NCI-H82 treated with DMSO at 0.1 percent for 48 hours (cell line): Measurements from ENCODE around the gene SLC37A1.
"Not testable (repeated sequence)": the region's sequence is repeated elsewhere in the genome, so short reads cannot be mapped to it uniquely, and the experiment has no call there.

Source experiments
- DNase-seq: peaks from one replicate; lab custom pipeline; 2025; ENCODE audit not compliant: unreplicated experiment; lab: John Stamatoyannopoulos, UW

SLC37A1 gene

DNA sequence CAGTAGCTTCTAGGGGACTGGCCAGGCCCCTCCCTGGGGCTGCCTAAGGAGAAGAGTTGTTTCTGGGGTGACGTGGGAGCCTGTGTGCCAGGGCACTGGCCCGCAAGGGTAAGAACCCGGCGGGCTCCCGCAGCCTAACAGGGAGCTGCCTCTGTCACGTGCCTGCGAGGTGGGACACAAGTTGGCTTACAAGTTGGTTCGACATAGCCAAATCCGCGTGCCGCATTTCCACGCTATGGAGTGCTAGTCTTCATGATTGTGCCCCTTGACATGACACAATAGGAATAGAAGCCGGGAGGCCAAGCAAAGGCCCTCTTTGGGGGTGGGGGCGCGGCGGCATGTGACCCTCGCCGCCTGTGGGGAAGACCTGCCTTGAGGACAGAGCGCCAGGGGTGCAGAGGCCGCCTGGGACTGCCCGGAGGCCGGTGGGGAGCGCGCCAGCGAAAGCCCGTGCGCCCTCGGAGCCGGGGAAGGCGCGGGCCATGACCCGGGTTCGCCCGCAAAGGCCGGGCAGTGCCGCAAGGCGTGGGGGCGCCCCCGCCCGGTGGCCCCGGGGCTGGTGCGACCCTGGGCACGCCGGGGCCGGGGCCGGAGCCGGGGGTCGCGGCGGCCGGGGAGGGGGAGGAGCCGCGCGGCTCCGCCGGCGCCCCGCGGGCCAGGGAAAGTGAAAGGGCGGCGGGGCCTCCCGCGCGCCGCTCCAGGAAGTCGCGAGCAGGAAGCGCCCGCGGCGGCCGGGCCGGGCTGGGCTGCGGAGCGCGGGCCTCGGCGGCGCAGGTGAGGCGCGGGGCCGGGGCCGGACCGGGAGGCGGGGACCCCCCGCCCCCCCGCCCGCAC is at the start of gene SLC37A1:
Gene SLC37A1 (plus strand): TSS at position 702 of the 834 bp plus-strand sequence. CDS start 4,603 bp downstream, outside the sequence.
- DNase-seq, result no peak

DNA sequence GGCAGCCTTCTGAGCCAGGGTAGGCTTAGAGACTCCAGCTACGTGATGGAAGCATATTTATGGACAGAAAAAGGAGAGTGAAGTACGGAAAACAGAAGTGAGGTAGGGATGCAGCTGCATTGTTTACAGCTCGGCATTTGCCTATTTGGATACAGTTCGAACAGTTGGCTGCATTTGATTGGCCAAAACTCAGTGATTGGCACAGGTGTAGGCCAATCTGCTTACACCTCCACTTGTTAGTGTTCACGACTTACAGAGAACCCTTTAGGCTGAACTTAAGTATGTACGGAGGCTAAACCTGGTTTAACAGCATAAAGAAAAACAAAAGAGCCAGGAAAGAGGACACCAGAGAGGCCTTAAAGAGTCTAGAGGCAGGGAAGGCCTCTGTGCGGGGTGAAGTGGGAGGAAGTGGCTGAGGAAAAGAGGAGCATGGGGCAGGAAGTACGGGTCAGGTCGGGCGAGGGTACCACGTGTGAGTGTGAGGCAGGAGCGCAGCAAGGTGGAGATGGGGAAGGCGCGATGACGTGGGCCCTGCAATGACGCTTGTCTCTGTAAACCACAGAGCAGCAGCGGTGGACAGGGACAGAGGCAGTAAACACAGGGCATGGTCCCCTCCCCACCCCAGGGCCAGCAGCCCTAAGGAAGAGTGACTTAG is 49.7 kb upstream of the SLC37A1 start:
- no peak for DNase-seq

DNA sequence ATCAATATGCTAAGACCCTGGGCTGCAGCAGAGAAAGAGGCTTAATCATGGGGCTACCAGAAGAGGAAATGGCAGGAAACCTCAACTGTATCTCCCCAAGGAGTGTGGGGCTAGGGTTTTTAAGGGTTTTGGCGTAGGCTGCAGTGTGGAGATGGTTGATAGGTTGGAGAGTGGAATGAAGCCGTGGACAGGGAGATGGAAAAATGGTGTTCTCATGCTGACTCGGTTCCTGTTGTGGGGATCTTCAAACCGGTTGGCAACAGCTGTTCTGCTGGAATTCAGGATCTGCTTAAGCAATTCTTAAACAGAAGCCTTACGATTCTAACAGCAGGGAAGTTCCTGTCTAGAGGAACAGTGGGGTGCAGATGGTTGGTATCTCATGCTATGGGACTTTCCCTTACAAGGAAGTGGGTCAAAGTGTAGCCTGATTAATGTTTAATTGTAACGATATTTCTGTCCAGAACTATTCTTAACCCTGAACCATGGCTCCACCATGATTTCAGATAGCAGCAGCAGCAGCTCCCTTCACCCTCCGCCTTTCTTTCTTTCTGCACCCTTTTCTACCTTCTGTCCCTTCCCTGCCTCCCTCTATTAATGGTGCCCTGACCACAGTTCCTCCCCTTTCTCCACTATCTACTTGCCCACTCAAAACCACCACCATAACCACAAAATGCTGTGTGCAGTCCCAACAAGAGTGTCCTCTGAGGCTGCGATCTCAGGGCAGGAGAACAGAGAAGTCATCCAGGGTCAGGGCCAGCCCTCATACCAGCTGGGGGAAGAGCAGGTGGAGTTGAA is 48.4 kb upstream of the SLC37A1 start:
- DNase-seq, result no peak

DNA sequence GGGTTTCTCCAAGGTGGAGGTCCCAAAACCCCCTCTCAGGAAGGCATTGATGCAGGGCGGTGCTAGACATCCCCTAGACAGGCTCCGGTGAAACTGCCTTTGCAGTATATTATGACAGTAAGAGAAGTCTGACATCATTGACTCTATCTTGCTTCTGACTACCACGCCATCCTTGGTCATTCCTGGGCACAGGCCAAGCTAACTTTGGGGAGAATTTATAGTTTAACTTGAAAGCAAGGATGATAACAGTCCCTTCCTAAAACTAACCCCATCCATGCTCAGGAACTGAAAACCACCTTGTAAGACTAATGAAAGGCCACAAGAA is 47.9 kb upstream of the SLC37A1 start:
- DNase-seq, result no peak

DNA sequence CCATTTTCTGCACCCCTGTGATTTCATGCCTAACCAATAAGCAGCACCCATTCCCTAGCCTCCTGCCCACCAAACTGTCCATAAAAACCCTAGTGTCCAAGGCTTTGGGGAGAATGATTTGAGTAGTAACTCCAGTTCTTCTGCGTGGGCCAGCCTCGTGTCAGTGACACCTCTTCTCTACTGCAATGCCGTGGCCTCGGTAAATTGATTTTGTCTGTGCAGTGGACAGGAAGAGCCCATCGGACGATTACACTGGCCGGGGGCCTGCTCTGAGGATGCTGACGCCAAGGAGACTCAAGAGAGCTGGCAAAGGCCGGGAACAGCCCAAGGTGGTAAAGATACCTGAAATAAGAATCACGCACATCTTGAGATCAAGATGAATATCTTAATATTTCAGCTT is 47.0 kb upstream of the SLC37A1 start:
- DNase-seq, result no peak

DNA sequence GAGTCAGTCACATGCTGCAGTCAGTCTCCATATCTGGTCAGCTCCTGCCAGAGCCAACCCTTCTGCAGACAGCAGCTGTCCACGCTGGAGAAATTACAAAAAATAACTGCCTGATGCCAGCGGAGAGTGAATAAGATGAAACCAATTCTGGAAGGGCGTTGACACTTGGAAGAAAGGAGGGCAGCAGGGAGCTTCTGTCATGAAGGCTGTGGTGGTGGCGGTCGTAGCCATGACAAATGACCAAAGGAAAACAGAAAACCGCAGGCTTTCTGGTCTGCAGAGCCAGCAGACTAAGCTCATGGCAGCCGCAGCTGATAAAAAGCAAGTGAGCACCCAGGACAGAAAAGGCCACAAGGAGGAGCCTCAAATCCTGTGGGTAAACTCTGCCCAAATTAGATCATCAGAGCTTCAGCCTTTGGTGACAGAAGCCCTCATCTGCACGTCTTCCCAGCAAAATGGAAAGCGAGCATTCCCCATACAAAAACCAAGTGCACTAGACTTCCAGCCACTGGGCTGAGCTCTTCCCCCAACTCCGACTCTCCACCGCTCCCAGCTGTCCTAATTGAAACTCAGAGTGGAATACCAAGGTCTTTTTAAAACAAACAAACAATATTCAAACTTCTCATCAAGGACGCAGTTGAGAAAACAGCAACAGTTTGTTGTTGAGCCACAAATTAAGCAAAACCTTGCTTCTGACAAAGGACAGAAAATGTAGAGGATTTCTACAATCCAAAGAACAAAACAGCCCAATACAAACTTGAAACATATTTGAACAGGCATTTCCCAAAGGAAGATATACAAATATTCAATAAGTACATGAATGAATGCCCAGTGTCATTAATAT is 46.3 kb upstream of the SLC37A1 start:
- peak; percentile 68 for DNase-seq

DNA sequence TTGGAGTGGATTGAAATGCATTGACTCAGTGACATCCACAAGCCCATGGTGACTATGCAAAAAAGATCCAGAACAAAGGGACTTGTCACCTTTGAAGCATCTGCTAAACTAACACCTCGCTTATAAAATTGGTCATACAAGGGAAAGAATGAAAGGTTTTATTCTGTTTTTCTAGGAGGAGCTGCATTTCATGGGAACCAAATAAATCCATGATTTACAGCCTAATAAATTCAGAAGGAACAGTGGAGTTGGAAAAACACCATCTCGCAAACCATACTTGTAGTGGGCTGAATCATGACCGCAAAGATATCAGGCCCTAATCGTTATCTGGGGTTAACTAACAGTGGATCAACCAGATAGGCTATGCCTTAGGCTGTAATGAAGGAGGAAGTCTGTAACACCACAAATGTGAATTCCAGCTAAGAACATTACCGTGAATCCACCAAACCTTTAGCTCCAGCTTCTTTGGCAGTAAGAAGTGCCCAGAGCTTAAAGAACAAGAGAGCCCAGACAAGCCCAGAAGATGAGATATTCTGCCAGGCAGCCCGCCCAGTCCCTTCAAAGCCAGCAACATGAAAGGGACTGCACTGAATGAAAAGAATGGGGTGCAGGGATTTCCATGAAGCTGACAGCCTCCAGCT is 45.0 kb upstream of the SLC37A1 start:
- DNase-seq, result no peak

DNA sequence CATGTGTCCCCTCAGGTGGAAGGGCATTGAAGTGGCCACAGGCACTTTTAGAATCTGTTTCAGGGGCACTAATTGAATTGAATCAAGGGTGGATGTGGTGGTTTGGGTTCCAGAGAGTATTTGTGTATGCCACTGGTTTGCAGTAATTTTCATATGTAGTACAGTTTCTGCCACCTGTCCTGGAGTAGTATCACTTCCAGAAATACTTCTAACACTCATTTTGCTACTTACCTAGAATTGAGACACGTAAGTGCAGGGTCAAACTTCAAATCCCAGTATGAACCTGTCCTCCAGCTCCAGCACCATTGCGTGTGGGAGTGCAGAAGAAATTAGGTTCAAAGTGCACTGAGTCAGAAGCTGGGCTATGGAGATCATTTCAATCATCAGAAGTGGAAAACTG is 44.4 kb upstream of the SLC37A1 start:
- DNase-seq, result no peak

DNA sequence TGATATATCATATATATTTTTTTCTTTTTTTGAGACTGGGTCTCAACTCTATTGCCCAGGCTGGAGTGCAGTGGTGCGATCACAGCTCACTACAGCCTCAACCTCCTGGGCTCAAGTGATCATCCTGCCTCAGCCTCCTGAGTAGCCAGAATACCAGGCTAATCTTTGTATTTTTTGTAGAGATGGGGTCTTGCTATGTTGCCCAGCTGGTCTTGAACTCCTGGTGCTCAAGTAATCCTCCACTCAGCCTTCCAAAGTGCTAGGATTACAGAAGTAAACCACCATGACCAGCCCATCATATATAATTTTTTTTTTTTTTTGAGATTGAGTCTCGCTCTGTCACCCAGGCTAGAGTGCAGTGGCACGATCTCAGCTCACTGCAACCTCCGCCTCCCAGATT is 43.9 kb upstream of the SLC37A1 start:
- not testable (repeated sequence) for DNase-seq

DNA sequence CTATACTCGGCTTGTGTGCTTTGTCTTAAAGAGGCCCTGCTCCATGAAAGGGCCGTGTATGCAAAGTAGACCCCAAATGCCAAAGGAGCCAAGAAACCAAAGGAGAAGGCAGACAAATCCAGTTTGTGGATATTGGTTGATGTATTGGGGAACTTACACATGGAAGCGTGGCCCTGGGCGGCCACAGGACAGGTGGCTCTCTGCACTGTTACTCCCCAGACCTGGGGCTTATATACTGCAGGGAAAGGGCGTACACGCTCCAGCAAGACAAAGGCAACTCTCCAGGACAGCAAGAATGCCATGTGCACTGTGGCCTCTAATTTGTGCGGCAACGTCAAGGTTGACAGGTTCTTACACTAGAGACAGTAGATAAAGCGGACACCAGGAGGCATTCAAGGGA is 42.4 kb upstream of the SLC37A1 start:
- DNase-seq, result no peak

DNA sequence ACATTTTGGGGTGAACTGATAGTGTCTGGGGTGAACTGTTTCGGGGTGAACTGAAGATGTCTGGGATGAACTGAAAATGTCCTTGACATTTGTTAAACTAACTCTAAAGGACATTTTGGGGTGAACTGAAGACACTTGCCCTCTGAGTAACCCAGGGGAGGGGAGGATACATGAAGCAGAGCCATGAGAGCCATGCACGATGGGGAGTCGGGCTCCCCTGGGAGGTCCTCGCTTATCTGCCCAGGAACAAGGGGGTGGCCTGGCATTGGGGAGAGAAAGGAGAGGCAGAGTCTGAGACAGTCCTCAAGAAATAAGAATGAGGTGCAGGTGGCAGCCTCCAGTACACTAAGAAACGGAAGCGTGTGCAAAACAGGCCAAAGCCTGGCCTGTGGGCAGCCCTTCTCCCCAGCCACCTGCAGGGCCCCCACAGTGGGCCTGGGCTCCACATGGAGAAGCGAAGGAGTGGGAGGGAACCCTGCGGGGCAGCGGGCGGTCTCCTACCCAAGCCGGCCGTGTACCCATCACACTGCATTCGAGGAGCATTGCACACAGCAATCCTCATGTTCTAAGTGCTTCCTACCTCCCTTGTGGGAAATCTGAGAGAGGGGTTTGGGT is 41.8 kb upstream of the SLC37A1 start:
- no peak for DNase-seq

DNA sequence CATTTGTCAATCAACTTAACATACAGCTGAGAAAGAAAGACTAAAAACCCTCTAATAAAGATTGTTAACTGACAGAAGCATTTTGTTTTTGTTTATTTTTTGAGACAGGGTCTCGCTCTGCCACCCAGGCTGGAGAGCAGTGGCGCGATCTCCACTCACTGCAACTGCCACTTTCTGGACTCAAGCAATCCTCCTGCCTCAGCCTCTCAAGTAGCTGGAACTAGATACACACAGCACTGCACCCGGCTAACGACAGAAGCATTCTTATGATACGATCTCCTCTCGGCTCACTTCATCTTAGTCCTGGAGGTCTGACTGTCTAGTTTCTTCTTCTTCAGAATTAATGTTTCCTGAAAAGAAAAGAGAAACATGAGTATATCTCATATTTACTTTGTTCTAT is 41.1 kb upstream of the SLC37A1 start:
- DNase-seq, result no peak

DNA sequence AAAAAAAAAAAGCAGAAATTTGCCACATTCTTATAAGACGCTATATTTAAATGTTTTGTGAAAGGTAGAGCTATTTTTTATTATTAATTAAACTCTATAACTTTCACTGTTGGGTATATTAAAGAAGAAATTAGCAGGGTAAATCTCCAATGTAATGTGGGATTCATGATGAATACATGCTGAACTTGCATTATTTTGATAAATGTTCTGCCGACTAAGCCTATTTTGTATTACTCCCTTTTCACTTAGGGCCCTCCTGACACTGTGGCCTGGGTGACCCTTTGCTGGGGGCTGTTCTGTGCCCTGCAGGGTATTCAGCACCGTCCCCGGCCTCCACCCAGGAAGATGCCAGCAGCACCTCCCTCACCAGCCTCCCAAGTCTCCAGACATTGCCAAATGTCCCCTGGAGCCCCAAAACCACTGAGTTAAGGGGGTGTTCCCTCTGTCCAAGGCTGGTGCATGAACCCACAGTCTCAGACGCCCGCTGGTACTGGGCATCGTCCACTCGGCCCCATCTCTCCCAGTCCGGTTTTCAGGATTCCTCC is 40.1 kb upstream of the SLC37A1 start:
- no peak for DNase-seq

DNA sequence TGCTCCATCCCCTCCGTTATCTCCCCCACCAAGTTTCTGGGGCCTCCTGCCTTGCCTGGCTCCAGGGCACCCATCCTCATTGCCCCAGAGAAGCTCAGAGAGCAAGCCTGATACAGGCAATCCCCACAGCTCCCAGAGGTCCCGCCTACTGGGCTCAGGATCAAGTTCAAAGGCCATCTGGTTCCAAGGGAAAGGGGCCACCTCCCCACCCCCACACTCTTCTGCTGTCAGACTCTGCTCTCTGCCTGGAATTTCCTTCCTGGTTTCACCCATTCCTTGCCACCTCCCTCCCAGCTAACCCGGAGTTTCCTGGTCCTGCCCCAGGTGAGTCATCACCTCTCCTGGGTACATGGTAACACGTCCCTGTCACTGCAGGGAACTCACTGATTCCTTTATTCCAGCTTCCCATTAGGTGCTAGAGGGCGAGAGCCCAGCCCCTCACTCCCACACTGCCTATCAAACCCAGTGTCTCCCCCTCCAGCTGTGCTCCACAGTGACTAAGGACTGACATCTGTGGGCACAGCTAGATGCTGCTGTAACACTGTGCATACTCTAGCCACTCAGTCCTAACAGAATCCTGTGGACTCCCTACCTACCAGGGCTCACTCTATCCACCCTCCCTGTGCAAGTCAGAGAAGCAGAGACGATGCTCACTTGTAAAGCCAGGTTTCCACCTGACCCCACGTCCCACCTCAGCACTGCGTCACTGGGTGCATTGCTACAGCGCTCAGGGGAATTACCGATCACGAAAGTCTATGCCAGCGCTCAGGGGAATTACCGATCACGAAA is 39.4 kb upstream of the SLC37A1 start:
- no peak for DNase-seq

DNA sequence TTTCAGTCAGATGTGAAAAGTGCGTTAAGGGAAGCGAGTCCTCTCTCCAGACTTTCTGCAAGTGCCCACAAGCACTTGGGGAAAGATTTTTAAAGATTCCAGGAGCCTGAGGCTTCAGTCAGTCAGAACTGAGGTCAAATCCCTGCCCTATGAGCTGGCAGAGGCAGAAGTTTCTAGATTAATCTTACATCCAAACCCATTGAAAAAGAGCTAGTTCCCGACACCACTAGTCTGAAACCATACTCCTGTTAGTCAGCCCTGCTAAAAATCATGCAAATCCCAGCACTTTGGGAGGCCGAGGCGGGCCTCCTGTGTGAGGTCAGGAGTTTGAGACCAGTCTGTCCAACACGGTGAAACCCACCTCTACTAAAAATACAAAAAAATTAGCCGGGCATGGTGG is 38.6 kb upstream of the SLC37A1 start:
- DNase-seq, result no peak

DNA sequence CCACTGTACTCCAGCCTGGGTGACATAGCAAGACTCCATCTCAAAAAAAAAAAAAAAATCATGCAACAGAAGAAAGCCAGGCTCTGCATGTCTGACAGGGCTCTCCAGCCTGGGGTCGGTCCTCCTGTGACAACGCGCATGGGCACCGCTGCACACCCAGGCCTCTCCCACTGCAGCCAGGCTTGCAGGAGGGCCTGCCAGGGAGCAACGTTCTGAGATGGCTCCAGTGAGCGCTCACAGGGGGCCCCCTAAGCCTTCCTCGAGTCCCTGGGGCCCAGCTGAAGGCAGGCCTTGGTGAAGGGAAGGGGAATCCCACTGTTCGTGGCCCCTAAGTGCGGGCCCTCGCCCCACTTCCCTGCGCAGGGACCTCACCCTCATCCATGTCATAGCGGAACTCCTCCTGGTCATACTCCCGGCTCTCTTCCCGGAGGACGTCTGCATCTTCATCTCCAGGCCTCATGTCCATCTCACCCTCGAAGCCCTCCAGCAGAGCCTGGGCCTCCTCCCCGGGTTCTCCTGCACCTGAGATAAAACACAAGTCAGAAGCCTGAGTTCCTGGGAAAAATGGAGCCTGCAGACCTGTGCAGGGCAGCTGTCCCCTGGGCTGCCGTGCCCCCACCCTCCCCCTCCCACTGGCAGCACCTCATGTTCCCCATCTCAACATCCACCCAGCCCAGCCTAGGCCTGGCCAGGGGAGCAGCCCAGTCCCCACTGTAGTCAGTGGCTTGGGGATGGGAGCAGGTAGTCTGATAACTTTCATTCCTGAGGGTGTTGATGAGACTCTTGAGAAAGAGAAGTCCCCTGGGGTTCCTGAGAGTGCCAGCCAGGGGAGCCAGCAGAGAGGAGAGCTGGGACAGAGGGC is 37.9 kb upstream of the SLC37A1 start:
- DNase-seq, result no peak

DNA sequence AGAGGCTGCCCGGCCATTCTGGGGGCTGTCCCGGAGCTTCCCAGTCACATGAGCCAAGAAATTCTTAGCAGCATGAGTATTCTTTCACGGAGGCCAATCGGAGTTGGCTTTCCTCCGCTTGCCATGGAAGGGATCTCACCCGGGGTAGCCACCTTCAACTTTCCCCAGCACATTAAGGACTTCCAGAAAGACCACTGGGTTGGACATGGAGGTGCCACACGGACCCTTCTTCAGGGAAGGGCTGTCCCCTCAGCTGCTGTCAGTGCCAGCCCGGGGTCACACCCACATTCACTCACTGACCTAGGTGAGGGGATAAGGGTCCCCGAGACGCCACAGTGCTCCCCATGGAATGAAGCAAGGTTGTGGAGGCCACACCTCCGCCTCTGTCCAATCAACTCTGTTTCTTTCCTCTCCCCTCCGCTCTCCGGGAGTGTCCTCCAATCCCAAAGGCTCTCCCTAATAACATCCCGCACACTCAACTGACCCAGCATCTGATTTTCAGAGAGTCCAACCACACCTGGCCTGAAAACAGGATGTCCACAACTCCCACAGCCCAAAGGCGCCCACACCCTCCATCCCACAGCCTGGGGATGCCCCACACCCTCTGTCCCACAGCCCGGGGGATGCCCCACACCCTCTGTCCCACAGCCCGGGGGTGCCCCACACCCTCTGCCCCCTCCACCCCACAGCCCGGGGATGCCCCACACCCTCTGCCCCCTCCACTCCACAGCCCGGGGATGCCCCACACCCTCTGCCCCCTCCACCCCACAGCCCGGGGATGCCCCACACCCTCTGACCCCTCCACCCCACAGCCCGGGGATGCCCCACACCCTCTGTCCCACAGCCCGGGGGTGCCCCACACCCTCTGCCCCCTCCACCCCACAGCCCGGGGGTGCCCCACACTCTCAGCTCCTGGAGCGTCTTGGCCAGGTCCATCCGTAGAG is 37.0 kb upstream of the SLC37A1 start:
- DNase-seq, result no peak
